ENCODE data around the gene WTAP. TPM values are rescaled to one million over a fixed set of nuclear protein-coding genes. Genes with fewer than 3 reads are reported as not detected.

The WTAP gene
- total and polyA plus RNA-seq, 2 of the 8 experiments (the other 6 are each of a cell fraction or from before 2014, with no cell fraction given) = 32.6 to 120 TPM

GRCh38 chr6:159719287-159719686, 8.0 kb upstream of the WTAP start (continued):
- TF ChIP-seq CHD7 (IDR thresholded peaks at IDR 0.05; ENCODE audit: insufficient replicate concordance, low read length) = no peak
- TF ChIP-seq SRF (IDR thresholded peaks at IDR 0.05; ENCODE audit: low read depth, low read length) = no peak
- no peak for TF ChIP-seq SIRT6 (IDR thresholded peaks at IDR 0.05; ENCODE audit: low read length)
- TF ChIP-seq MAX (IDR thresholded peaks at IDR 0.05) = no peak
- TF ChIP-seq PHF8 (conservative IDR thresholded peaks at IDR 0.05; ENCODE audit: low read depth, low read length) = no peak
